GM23338 (cell line): ENCODE results near the gene FOXJ2. TPM values are rescaled to one million over a fixed set of nuclear protein-coding genes. Genes with fewer than 3 reads are reported as not detected.

Source experiments
- ATAC-seq: fragments of 200-7000 bp; cut with Tn5 transposase; 3 replicates; pipeline ENCODE4 v1.9.1; 2020
- DNase-seq: peaks from one replicate; pipeline ENCODE4 v3.0.0-alpha.2; 2015; ENCODE audit warnings: low spot score
- H2AFZ ChIP-seq: fragments of 200-600 bp; sonication (generic); 2 replicates; pipeline ENCODE4 v1.8.0; 2016; ENCODE audit warnings: antibody characterized with exemption, mild to moderate bottlenecking, moderate library complexity
- H3F3A ChIP-seq: fragments of 200-600 bp; sonication (generic); replicated peaks from 2 replicates; pipeline ENCODE4 v1.8.0; 2017; ENCODE audit warnings: antibody characterized with exemption, mixed run types, low read depth
- H3K27ac ChIP-seq: fragments of 200-600 bp; sonication (generic); 2 replicates; pipeline ENCODE4 v1.6.1; 2016; ENCODE audit warnings: low read depth
- H3K27me3 ChIP-seq: fragments of 200-600 bp; sonication (generic); 2 replicates; pipeline ENCODE4 v1.8.0; 2016; ENCODE audit warnings: mild to moderate bottlenecking, mixed run types, moderate library complexity; ENCODE audit not compliant: insufficient read depth
- H3K36me3 ChIP-seq: fragments of 200-600 bp; sonication (generic); 2 replicates; pipeline ENCODE4 v1.8.0; 2016; ENCODE audit warnings: mild to moderate bottlenecking; ENCODE audit not compliant: insufficient read depth
- H3K4me1 ChIP-seq: fragments of 200-600 bp; sonication (generic); 2 replicates; pipeline ENCODE4 v1.8.0; 2016; ENCODE audit warnings: mild to moderate bottlenecking, moderate library complexity; ENCODE audit not compliant: insufficient read depth
- H3K4me2 ChIP-seq: fragments of 200-600 bp; sonication (generic); 2 replicates; pipeline ENCODE4 v1.7.1; 2017; ENCODE audit warnings: mixed run types
- H3K4me3 ChIP-seq: fragments of 200-600 bp; sonication (generic); 2 replicates; pipeline ENCODE4 v1.6.1; 2016; ENCODE audit warnings: mixed run types
- H3K79me2 ChIP-seq: fragments of 200-600 bp; sonication (generic); replicated peaks from 2 replicates; pipeline ENCODE4 v1.8.0; 2017; ENCODE audit warnings: mild to moderate bottlenecking; ENCODE audit not compliant: insufficient read depth
- H3K9me2 ChIP-seq: fragments of 200-600 bp; sonication (generic); 2 replicates; pipeline ENCODE4 v1.8.0; 2017; ENCODE audit not compliant: insufficient read depth
- H4K20me1 ChIP-seq: fragments of 200-600 bp; sonication (generic); replicated peaks from 2 replicates; pipeline ENCODE4 v1.8.0; 2017; ENCODE audit warnings: mild to moderate bottlenecking; ENCODE audit not compliant: insufficient read depth
- H3K27ac Mint-ChIP-seq: 2 replicates; pipeline ENCODE4 v1.8.0; 2020; ENCODE audit warnings: inconsistent platforms, mild to moderate bottlenecking, moderate library complexity, mixed read lengths
- H3K27me3 Mint-ChIP-seq: 3 replicates; pipeline ENCODE4 v1.8.0; 2022; ENCODE audit warnings: low read depth, mild to moderate bottlenecking, moderate library complexity, mixed read lengths, inconsistent platforms; ENCODE audit not compliant: insufficient read depth, poor library complexity
- H3K36me3 Mint-ChIP-seq: 3 replicates; pipeline ENCODE4 v1.8.0; 2021; ENCODE audit warnings: low read depth, mild to moderate bottlenecking, inconsistent platforms, moderate library complexity, mixed read lengths
- H3K4me1 Mint-ChIP-seq: 3 replicates; pipeline ENCODE4 v1.8.0; 2020; ENCODE audit warnings: mild to moderate bottlenecking, inconsistent platforms, mixed read lengths
- H3K4me3 Mint-ChIP-seq: 3 replicates; pipeline ENCODE4 v1.8.0; 2021; ENCODE audit warnings: moderate library complexity, mild to moderate bottlenecking, inconsistent platforms, mixed read lengths
- H3K9me3 Mint-ChIP-seq: 3 replicates; pipeline ENCODE4 v1.8.0; 2020; ENCODE audit warnings: moderate library complexity, mild to moderate bottlenecking, inconsistent platforms, mixed read lengths
- CREB1 ChIP-seq: fragments of 250-450 bp; sonication (Bioruptor Pico); IDR thresholded peaks from 2 replicates; pipeline ENCODE4 v1.5.0; 2020; ENCODE audit warnings: low read depth, mild to moderate bottlenecking, moderate library complexity
- CTCF ChIP-seq, 2 experiments: fragments of 200-600 bp in 1 of 2; sonication (generic) in 1 of 2; conservative IDR thresholded peaks; 2 replicates each; pipeline versions ENCODE4 v1.5.1 to v1.6.1; 2016 to 2017; ENCODE audit warnings: antibody characterized with exemption in 2 of 2, low read depth in 2 of 2, mild to moderate bottlenecking in 2 of 2, moderate library complexity in 1 of 2
- EZH2phosphoT487 ChIP-seq: fragments of 200-600 bp; sonication (generic); IDR thresholded peaks from one replicate; pipeline ENCODE4 v1.8.1; 2018; ENCODE audit warnings: antibody characterized with exemption; ENCODE audit not compliant: unreplicated experiment
- JUNB ChIP-seq: IDR thresholded peaks from one replicate; pipeline ENCODE4 v1.6.1; 2016; ENCODE audit warnings: antibody characterized with exemption; ENCODE audit not compliant: unreplicated experiment
- POLR2AphosphoS5 ChIP-seq: IDR thresholded peaks from 2 replicates; pipeline ENCODE4 v1.6.1; 2016; ENCODE audit warnings: antibody characterized with exemption, low read depth
- REST ChIP-seq: IDR thresholded peaks from one replicate; pipeline ENCODE4 v1.6.1; 2018; ENCODE audit warnings: antibody characterized with exemption; ENCODE audit not compliant: unreplicated experiment
- polyA plus RNA-seq: library from polyadenylated mRNA; unstranded; fragments of >200 nt; fragmentation: Nextera tagmentation; extraction: Ambion mirVana; gene quantifications from 2 replicates; pipeline ENCODE4 v1.2.1, GENCODE V29; 2016
- total RNA-seq: library from RNA; depleted of rRNA; stranded (reverse); fragments of >200 nt; shearing (Covaris generic); gene quantifications from 2 replicates; pipeline ENCODE4 v1.2.3, GENCODE V29; 2014

Gene FOXJ2
- total and polyA plus RNA-seq, 2 experiments from 2014 or later = 4.9 to 10.4 TPM

- H3K36me3 Mint-ChIP-seq = peaks cover 43% of the 10 kb centered on the region
- H2AFZ ChIP-seq = no peak overlapping the region
- TF ChIP-seq EZH2phosphoT487 (no peak), POLR2AphosphoS5 (no peak), CTCF (conservative IDR thresholded peaks at IDR 0.05; ENCODE audit: low read depth in 2 of 2) (peak; percentile 93 to 97), JUNB (no peak)
- H3K4me1 ChIP-seq = no peaks in the 10 kb centered on the region
- DNase-seq (peak; percentile 90), ATAC-seq (peak; percentile 92)
- 0 out of 2 replicates have a peak overlapping the region, but pooled peaks have one; percentile 0 for H3K27ac Mint-ChIP-seq
- H3K4me2 ChIP-seq = no peak overlapping the region
- peaks cover 25% of the 10 kb centered on the region for H3K36me3 ChIP-seq
- no peaks in the 10 kb centered on the region for H3K9me3 Mint-ChIP-seq
- H4K20me1 ChIP-seq = no peaks in the 10 kb centered on the region
- no peaks in the 10 kb centered on the region for H3K4me1 Mint-ChIP-seq
- H3K4me3 ChIP-seq = no peak overlapping the region
- H3K27me3 ChIP-seq = no peaks in the 10 kb centered on the region
- H3K27ac ChIP-seq = no peak overlapping the region
- H3K9me2 ChIP-seq = no peaks in the 10 kb centered on the region
- H3K4me3 Mint-ChIP-seq = no peak overlapping the region
- no peaks in the 10 kb centered on the region for H3K79me2 ChIP-seq
- H3F3A ChIP-seq = no peaks in the 10 kb centered on the region
- H3K27me3 Mint-ChIP-seq = peaks cover 1% of the 10 kb centered on the region
Observed at GRCh38 chr12:8045952-8046944, 13.7 kb downstream of the FOXJ2 start.

- Mint-ChIP-seq H3K27me3 (peaks cover 5% of the 10 kb centered on the region), H3K4me3 (no peak overlapping the region), H3K27ac (no peak overlapping the region), H3K36me3 (peaks cover 43% of the 10 kb centered on the region), H3K4me1 (no peaks in the 10 kb centered on the region), H3K9me3 (no peaks in the 10 kb centered on the region)
- Histone ChIP-seq H3K4me1 (no peaks in the 10 kb centered on the region), H3K27me3 (no peaks in the 10 kb centered on the region), H3F3A (no peaks in the 10 kb centered on the region), H3K4me2 (no peak overlapping the region), H3K79me2 (no peaks in the 10 kb centered on the region), H3K36me3 (peaks cover 20% of the 10 kb centered on the region), H3K27ac (no peak overlapping the region), H4K20me1 (no peaks in the 10 kb centered on the region; the same call in 1 of the 2 replicates), H3K4me3 (no peak overlapping the region), H3K9me2 (no peaks in the 10 kb centered on the region), H2AFZ (no peak overlapping the region)
- DNase-seq (no peak), ATAC-seq (no peak)
- TF ChIP-seq CREB1 (CRISPR knock-in tag) = no peak
Observed at GRCh38 chr12:8047842-8048241, 15.3 kb downstream of the FOXJ2 start.

- no peak overlapping the region for H3K4me3 ChIP-seq
- H3K27me3 ChIP-seq = no peaks in the 10 kb centered on the region
- H3K4me2 ChIP-seq = no peak overlapping the region
- Mint-ChIP-seq H3K9me3 (no peaks in the 10 kb centered on the region), H3K36me3 (peaks cover 37% of the 10 kb centered on the region), H3K27me3 (peaks cover 5% of the 10 kb centered on the region), H3K4me1 (no peaks in the 10 kb centered on the region), H3K27ac (no peak overlapping the region), H3K4me3 (no peak overlapping the region)
- ATAC-seq = no peak
- no peaks in the 10 kb centered on the region for H3K4me1 ChIP-seq
- peaks cover 11% of the 10 kb centered on the region for H3K36me3 ChIP-seq
- H3F3A ChIP-seq = no peaks in the 10 kb centered on the region
- no peak for DNase-seq
- no peaks in the 10 kb centered on the region; the same call in 1 of the 2 replicates for H4K20me1 ChIP-seq
- H3K27ac ChIP-seq = 0 out of 2 replicates have a peak overlapping the region, but pooled peaks have one; percentile 17
- no peaks in the 10 kb centered on the region for H3K9me2 ChIP-seq
- no peaks in the 10 kb centered on the region for H3K79me2 ChIP-seq
- H2AFZ ChIP-seq = no peak overlapping the region
- TF ChIP-seq POLR2AphosphoS5 = no peak
- no peak for TF ChIP-seq REST
- no peak for TF ChIP-seq JUNB
Observed at GRCh38 chr12:8048906-8049305, 16.4 kb downstream of the FOXJ2 start.
